Umbilical cord (tissue), 2 donors: Measurements from ENCODE around the gene MYO10. TPM values are rescaled to one million over a fixed set of nuclear protein-coding genes. Genes with fewer than 3 reads are reported as not detected.
"Not testable (repeated sequence)": the region's sequence is repeated elsewhere in the genome, so short reads cannot be mapped to it uniquely, and the experiment has no call there.

Source experiments
- DNase-seq: peaks from one replicate; pipeline ENCODE4 v3.0.0-alpha.2; 2015; ENCODE audit warnings: low spot score
- total RNA-seq: library from RNA; depleted of rRNA; stranded (reverse); fragments of >200 nt; gene quantifications from one replicate; pipeline ENCODE4 v1.2.3, GENCODE V29; 2014; ENCODE audit warnings: low replicate concordance; ENCODE audit not compliant: insufficient read depth

The MYO10 gene
- total RNA-seq, 1 donor from 2014 or later = 24.1 TPM

DNA sequence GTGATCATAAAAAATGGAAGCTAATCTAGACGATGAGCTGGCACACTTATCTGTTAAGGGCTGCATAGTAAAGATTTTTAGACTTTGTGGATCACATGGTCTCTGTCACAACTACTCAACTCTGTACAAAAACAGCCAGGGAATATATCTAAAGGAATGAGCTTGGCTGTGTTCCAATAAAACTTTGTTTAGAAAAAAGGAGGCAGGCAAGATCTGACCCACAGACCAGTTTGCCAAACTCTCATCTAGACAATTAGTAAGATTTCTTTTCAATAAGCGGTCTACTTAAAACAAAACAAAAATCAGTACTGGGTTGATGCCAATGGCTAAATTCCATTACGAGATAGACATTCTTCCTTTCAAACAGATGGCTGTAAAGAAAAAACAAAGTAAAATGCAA lies 266.3 kb downstream of the MYO10 start:
- peak; percentile 92 for DNase-seq

DNA sequence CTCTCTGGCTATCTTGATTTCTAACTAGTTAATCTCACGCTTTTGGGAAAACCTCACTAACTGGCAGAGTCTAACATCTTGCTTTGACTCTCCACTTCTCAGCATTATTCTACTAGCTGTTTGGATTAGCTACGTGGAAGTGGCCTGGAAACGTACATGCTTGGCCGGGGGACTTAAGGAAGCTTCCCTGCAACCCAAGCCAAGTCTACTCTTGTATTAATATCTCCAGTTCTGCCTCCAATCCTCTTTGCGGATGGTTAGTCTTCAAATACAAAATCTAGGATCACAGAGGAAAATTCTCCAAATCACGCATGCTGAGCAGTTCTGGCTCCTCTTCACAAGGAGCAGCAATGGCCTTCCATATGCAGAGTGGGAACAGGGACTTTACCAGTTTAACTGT lies 267.5 kb downstream of the MYO10 start:
- DNase-seq = peak; percentile 70

DNA sequence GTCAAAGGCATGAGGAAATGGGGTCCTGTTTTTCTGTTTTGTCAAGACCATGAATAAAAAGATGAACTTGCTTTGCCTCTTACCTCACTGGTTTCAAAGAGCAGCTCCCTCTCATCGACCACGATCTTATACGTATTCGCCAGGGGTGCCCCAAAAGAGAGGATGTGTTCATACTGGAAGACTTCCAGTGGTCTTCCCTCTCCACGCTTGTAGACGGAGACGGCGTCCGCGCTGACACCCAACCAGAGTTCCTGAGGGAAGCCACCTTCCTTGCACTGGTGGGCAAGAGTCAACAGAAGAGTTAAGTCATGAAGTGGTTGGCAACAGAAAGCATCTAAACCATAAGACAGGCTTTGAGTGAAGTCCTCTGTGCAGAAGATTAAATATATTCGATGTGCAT lies 267.9 kb downstream of the MYO10 start:
- DNase-seq = no peak

DNA sequence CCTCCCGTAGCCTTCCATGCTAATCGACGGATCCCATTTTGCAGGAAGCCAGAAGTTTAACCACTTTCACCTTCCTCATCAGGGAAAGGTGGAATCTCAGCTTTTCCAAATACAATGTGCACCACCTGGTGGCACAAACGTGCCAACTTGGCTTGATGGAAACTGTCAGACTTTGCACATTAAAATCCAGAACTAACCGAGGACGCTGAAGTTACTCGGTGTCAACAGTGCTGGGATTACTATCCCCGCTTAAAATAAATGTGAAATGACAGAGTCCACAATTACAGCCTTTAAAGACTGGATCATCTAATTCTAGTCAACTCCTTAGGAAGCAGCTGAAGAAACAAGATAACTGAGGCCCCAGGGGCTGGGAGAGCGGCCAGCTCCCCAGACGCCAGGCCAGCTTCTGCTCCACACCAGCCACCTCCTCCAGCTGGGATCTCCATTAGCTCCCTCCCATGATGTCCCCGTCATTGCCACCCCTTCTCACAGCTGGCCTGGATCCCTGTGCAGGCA lies 269.1 kb downstream of the MYO10 start:
- DNase-seq = peak; percentile 78

DNA sequence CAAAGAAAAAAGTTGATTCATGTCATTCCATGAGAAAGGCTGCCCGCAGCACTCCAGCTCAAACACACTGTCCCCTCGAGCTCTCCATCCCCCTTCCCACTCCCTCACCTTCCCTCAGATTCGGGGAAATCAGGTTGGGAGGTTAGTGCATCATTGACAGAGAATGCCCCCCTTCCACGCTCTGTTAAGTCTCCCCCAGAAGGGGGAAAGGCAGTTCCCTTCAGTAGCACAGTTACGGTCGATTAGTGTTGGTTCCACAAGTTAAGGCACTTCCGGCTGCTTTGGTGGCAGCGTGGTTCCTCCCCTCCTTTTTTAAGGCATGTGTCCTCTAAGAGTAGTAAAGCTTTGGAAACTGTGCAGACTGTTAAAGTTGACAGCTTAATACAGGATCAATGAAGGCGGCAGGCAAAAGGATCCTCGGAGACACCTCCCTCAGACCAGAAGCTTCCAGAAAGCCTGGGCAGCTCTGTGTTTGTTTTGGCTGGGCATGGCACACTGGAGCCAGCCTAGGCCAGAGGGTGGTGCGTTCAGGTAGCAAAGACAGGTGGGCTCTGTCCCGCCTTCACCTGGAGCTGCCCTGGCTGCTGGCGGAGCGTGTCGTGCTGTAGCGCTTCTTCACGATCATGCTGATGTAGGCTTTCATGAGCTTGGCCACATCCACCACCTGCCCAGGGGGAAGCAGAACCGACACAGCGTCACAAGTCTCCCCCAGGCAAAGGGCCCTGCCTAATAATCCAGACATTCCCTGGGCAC lies 269.8 kb downstream of the MYO10 start:
- DNase-seq = peak; percentile 36

DNA sequence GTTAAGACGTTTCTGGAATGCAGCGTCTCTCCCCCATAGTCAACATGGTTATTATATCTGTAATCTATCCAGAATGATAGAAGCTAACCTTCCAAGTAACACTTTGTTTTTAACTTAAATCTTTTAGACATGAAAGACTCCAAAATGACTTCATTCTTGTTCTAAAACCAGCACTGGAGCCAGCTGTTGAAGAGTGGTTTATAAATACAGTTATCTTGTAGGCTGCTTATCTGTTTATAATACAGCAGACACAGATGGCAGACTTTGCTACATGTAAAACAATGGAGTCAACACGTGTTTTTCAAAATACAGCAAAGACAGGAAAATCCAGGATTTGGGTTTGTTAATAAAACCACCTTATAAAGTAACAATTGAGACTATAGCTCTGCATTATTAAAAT lies 270.5 kb downstream of the MYO10 start:
- peak; percentile 79 for DNase-seq

DNA sequence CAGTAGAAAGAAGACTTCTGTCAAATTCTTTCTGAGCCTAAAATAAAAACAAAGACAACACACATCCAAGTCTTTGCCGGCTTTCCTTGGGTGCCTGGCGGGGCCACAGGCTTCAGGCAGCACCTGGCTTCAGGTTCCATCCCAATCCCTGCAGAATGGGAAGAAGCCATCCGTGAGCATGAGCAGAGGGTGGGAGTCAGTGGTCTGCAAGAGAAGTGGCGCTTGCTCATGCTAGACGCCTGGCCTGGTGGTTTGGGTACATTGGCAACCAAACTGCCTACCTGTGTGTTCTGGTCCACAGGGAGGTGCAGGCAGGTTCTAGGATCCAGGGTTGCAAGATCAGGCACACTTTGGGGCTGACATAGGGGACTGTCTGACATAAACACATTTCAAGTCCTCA lies 271.7 kb downstream of the MYO10 start:
- no peak for DNase-seq

DNA sequence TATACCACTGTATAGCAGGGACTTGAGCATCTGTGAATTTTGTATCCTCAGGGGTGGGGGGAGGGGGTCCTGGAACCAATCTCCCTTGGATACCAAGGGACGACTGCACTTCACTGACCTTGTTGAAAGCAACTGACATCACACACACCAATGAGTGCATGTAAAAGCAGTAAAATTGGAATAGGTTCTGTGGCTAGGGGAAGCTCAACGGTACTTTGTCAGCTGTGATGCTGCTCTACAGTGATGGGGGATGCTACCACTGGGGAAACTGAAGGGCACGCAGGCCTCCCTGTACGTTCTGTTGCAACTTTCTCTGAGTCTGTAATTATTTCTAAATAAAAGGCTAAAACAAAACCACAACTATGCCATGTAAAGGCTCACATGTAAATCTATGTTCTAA lies 272.2 kb downstream of the MYO10 start:
- DNase-seq = no peak

DNA sequence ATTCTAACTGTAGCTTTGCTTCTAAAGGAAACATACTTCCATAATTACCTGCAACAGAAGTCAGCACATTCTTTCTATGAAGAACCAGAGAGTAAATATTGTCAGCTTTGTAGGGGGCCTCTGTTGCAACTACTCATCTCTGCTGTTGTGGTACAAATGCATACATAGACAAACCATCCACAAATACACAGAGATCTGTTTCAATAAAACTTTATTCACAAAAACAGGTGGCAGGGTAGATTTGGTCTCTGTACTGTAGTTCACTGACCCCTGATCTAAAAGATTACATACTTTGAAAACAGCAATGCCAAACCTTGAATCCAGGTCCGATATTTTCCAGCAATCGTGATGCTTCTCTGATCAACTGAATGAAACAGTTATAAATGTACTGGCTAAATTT lies 274.4 kb downstream of the MYO10 start:
- no peak for DNase-seq

DNA sequence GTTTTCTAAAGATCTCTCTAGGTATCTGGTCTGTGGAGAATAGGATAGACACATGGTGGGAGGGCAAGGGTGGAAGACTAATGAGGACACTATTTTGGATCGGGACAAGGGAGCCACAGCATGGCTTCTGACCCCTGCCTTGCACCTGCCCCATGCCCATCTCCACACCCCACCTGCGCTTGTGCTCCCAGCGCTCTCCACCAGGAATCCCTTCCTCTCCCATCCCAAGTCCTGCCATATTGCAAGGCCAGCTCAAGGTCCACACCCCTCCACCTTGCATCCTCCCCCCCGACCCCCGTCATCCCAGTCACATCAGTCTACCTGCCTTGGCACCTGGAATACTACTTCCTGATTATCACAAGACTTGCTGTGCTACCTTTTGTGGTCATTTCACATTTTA lies 275.1 kb downstream of the MYO10 start:
- DNase-seq = no peak

DNA sequence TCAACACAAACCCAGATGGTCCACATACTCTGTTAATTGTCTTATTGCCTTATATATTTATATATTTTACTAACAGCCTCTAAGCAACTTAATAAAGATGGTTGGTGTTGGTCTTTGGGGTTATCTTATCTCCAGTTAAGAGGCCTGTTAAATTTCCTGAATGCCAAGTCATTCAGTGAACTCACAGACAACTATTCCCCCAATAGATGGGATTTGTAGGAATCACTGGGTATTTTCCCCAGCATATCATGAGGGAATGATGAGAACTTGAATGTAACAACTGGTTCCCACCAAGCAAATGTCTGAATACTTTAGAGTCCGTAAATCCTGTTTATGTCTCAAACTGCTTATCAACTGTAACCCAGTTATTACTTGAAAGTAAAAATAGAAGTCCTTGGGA lies 276.6 kb downstream of the MYO10 start:
- DNase-seq = peak; percentile 80

DNA sequence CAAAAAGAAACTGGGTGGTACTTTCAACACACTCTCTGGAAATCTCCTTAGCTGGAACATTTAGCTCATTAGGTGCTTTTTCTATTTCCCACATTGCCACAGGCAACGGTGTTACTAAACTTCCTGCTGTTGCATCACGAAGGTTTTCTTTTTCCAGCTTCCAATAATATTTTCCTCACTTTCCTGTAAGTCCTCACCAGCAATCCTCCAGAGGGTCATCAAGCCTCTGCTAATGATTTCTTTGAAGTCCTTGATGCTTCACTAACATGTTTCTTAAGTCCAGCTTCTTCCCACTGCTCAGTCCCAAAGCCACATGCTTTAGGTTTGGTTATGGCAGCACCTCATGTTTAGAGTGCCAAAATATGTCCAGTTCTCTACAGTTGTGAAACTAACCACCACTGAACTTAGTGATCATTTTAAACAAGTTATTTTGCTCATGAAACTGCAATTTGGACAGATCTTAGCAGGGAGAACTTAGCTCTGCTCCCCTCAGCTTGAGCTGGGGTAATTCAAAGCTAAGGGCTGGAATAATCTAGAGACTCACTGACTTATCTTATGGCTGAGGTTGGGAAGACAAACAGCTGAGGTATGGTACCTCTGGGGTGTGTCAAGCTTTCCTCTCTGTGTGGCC lies 279.4 kb downstream of the MYO10 start:
- DNase-seq = no peak

DNA sequence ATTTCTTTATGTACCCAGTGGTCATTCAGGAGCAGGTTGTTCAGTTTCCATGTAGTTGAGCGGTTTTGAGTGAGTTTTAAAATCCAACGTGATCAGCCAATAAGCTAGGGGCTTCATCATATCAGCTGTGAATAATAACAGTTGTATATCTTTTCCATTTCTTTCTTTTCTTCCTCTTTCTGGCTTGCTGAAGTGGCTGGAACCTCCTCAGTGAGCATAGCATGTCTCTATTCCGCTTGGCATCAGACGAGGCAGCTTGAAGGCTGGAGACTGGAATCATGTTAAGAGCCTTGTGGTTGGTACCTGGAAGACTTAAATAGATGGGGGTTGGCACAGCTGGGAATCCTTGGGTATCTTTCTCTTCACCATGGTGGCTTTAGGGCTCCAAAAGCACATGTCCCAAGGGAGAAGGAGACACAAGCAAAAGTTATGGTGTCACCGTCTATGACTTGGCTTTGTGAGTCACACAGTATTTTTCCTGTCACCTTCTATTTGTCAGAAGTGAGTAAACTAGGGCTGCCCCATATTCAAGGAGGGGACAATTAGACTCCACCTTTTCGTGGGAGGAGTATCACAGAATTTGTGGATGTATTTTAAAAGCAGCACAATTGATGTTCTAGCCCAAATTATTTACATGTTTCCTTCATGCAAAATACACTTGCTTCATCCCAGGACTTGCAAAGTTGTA lies 281.3 kb downstream of the MYO10 start:
- no peak for DNase-seq

DNA sequence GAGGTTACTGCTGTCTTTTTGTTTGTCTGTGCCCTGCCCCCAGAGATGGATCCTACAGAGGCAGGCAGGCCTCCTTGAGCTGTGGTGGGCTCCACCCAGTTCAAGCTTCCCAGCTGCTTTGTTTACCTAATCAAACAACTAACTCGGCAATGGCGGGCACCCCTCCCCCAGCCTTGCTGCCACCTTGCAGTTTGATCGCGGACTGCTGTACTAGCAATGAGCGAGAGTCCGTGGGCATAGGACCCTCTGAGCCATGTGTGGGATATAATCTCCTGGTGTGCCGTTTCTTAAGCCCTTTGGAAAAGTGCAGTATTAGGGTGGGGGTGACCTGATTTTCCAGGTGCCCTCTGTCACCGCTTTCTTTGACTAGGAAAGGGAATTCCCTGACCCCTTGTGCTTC lies 287.3 kb downstream of the MYO10 start:
- DNase-seq = not testable (repeated sequence)

DNA sequence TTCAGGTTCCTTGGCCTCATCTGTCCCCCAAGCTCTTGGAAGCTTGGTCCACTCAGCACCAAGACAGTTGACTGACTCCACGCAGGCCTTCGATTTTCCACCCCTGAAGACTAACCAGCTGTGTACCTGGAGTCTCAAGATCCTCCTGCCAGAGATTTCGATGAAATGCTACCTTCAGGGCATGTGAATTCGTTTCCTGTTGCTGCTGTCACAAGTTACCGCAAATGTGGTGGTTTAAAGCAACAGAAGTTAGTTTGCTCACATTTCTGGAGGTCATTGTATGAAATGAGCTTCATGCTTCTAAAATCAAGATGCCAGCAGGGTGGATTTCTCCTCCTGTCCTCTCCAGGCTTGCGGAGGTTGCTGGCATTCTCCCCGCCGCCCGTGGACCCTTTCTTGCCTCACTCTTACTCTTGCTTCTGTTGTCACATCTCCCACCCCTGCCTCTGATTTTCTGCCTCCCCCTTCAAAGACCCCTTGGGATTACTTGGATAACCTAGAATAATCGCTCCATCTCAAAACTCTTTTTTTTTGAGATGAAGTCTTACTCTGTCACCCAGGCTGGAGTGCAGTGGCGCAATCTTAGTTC lies 291.7 kb downstream of the MYO10 start:
- no peak for DNase-seq

DNA sequence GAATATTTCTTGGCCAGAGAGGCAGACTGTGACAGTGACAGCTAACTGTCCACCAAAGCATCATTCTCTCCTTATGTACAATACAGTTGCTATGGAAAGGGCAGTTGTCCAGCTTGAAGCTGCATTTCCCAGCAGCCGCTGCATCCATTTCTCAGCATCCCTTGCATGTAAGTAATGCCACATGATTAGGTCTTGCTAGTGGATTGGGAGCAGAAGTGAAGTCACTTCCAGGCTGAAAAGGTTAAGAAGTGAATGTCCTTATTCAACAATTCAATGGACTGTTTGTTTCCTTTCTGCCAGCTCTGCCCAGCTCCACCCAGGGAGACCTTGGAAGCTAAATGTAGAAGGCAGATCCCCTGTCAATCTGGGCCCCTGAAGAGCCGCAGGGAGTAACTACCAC lies 293.2 kb downstream of the MYO10 start:
- DNase-seq = no peak

DNA sequence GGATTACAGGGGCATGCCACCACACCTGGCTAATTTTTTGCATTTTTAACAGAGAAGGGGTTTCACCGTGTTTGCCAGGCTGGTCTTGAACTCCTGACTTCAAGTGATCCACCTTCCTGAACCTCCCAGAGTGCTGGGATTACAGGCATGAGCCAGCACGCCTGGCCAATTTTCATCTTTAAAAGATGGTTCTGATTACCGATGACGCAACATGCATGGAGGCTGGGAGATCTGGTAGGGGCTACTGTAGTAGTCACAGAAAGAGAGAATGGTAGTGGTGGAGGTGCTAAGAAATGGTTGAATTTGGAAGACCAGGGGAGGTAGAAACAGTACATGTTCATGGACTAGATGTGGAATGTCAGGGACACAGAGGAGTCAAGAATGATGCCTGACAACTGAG lies 296.9 kb downstream of the MYO10 start:
- DNase-seq = no peak

DNA sequence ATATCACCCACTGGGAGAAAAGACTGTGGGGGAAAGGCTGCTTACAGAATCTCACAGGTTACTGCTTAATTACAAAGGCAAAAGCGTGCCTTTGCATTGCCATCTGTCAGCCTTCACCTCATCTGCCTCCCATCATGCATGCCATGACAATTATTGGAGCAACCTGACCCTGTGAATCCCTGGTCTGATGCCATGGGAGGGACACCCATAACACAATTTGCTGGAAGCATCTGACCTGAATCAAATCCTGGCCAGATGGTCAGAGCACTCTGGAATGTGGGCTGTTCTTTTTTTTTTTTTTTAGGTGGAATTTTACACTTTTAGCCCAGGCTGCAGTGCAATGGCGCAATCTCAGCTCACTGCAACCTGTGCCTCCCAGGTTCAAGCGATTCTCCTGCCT lies 307.7 kb downstream of the MYO10 start:
- DNase-seq = no peak

DNA sequence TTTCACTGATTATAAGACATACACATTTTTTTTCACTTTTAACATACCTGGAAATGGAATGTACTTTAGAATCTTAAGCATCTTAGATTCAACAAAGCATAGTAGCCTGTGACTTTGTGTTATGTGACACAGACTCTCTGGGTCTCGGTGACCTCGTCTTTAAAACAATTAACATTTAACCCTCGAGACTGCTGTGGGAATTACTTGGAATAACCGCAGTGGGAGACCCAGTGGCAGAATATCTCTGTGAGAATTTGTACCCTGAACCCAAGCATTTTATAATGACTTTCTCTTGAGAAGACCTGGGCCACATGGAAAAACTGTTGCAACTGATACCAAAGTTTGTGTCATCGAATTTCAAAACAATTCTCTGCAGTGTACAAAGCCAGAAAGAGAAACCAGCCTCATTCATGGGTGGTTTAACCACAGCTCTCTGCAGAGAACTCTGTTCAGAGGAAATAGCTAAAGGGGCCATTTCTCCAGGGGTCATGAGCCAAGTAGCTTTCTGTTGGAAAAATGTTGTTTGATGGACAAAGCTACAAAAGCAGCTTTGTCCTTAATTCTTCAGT lies 309.3 kb downstream of the MYO10 start:
- no peak for DNase-seq

DNA sequence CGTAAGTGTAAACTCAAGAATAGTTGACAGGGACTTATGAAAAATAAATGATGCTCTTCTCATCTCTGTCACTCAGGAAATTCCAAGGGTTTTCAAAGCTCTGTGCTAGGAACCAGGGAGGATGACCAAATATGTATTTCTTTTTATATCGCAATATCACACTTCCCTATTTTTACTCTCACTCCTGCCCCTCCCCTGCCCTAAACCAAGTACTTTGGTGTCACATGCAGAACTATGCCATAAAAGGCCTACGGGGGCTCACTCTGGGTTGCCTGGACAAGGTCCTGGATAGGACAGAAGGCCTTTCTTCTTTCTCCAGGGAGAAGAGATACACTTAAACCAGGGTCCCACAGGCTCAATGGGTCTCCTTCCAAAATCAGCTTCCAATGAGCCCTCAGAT lies 311.0 kb downstream of the MYO10 start:
- DNase-seq = no peak

DNA sequence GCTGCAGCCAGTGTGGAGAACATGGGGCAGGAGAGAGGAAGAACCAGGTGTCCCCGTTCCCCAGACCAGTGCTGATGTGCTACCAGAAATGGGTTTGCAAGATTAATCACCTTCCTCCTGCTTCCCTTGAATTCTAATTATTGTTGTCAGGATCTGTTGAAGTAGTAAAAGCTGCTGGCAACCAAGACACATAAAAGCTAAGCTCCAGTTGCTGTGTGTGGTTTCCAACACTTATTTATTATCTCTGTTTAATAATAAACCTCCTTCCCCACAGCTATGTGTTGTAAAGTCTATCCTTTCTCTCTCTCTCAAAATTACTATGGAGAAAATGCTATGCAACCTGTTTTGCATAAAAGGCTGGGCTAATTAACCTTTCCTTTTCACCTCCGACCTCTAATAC lies 317.0 kb downstream of the MYO10 start:
- DNase-seq = no peak
